ENCODE results near the gene SMYD1. TPM values are rescaled to one million over a fixed set of nuclear protein-coding genes. Genes with fewer than 3 reads are reported as not detected.

Gene SMYD1
- total RNA-seq, 4 donors from 2014 or later = 2.0 to 37.0 (median 13.2) TPM

DNA sequence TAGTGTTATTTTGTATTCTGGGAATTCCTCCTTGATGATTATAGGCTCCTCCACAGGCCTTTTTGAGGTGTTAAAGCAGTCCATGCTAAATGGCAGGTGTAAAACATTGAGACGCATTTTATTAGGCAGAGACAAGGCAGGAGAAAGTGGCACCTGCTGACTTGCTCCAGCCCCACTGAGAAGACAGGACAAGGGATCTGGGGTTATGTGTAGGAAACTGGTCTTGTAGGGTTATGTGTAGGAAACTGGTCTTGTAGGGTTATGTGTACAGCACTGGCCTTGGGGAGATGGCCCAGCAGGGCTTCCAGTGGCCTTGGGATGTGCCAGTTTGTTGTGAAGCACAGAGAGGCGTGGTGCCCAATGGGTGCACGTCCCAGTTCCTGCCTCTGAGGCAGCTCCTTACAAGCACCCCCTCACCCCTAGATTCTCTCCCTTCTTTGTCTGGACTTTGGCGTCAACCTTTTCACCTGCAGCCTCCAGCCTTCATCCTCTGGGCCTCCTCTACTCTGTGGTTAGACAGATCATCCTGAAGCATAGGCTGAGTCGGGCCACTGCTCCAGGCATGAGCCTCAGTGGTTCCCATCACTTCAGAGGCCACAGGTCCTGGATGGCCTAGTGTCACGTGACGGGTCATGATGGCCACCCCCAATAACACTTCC is 61.2 kb downstream of the SMYD1 start:
- 89 to 90% methylated on average over 4 to 5 of the region's 7 CpGs for WGBS, 2 donors (ENCODE audit: low coverage in 1 of 2)
- ATAC-seq = no peak
- no peaks in the 10 kb centered on the region for H3K36me3 ChIP-seq
- H3K4me1 ChIP-seq = no peaks in the 10 kb centered on the region
- no peak overlapping the region for H3K27ac ChIP-seq
- peaks cover 13% of the 10 kb centered on the region for H3K27me3 ChIP-seq
- TF ChIP-seq POLR2AphosphoS5 (IDR thresholded peaks at IDR 0.05) = no peak
- no peak for TF ChIP-seq EP300 (IDR thresholded peaks at IDR 0.05)
- TF ChIP-seq, protein P1, sequence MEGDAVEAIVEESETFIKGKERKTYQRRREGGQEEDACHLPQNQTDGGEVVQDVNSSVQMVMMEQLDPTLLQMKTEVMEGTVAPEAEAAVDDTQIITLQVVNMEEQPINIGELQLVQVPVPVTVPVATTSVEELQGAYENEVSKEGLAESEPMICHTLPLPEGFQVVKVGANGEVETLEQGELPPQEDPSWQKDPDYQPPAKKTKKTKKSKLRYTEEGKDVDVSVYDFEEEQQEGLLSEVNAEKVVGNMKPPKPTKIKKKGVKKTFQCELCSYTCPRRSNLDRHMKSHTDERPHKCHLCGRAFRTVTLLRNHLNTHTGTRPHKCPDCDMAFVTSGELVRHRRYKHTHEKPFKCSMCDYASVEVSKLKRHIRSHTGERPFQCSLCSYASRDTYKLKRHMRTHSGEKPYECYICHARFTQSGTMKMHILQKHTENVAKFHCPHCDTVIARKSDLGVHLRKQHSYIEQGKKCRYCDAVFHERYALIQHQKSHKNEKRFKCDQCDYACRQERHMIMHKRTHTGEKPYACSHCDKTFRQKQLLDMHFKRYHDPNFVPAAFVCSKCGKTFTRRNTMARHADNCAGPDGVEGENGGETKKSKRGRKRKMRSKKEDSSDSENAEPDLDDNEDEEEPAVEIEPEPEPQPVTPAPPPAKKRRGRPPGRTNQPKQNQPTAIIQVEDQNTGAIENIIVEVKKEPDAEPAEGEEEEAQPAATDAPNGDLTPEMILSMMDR (IDR thresholded peaks at IDR 0.05) = no peak
- no peak for TF ChIP-seq POLR2A (IDR thresholded peaks at IDR 0.05)
- no peaks in the 10 kb centered on the region for H3K9me3 ChIP-seq
- H3K4me3 ChIP-seq = no peak overlapping the region

DNA sequence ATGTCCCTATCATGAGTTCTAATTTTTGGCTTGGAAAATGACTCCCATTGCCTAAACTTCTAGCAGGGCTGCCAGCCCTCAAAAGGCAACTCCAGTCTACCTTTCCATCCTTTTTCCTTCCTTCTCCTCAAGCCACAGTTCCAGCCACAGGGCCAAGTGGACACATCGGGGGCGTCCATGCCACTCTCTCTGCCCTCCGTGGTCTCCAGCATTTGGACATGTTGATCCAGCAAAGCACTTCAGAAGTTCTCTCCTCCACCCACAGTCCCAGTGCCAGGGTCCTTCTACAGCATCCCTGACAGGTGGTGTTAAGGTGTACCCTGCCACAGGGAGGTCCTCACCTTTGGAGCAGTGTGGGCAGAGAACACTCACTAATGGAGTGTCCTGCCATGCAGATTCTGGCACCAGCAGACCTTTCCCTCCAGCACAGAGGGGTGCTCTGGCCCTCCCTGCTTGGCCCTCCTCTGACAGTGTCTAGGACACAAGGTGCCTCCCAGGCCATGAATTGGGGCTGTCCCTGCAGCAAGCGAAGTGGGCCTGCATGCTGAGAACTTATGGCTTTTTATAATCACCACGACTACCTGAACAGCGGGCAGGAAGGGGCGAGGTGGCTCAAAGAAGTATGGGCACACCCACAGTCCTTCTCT is 61.8 kb downstream of the SMYD1 start:
- Histone ChIP-seq H3K4me3 (no peak overlapping the region), H3K9me3 (no peaks in the 10 kb centered on the region), H3K36me3 (no peaks in the 10 kb centered on the region), H3K27ac (no peak overlapping the region), H3K4me1 (no peaks in the 10 kb centered on the region), H3K27me3 (peaks cover 7% of the 10 kb centered on the region)
- ATAC-seq = no peak
- TF ChIP-seq EP300 (IDR thresholded peaks at IDR 0.05) = no peak
- TF ChIP-seq POLR2A (IDR thresholded peaks at IDR 0.05) = no peak
- TF ChIP-seq, protein P1 (IDR thresholded peaks at IDR 0.05) = no peak
- TF ChIP-seq POLR2AphosphoS5 (IDR thresholded peaks at IDR 0.05) = no peak
- WGBS, 2 donors (ENCODE audit: low coverage in 1 of 2) = 95 to 100% methylated on average over 2 to 7 of the region's 7 CpGs

DNA sequence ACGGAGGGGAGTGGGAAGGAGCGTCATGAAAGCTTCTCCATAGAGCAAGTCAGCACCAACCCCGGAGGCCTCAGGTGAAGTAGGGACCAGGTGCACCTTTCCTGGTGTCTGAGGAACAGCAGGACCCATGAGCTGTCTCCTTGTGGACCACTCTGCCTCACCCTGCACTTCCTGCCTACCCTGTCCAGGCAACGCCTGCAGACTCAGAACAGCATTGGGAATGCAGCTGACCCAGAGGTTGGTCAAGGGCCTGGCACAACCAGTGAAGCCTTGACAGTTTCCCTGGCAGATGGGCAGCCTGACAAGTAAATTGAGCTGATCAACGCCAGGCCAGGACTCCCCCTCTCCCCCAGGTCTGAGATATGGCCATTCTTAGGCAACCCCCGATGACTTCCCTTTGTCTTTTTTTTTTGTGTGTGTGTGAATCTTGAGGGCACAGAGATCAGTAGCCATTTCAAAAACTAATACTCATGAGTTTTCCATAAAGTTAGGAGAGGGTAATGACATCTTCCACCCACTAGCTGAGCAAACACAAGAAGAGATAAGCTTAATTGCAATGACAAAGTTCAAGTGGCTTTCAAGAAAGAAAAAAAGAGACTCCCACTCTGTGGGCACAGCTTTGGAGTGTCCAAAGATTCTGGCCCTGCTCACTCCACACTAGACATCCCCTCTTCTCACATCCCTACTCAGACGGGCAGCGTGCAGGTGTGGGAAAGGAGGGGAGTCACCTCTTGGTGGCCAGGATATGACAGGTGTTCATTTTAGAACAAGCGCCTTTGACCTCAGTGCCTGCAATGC is 63.8 kb downstream of the SMYD1 start:
- Histone ChIP-seq H3K36me3 (no peaks in the 10 kb centered on the region), H3K27me3 (no peaks in the 10 kb centered on the region), H3K9me3 (no peaks in the 10 kb centered on the region), H3K4me3 (no peak overlapping the region), H3K4me1 (no peaks in the 10 kb centered on the region), H3K27ac (no peak overlapping the region)
- no peak for TF ChIP-seq POLR2AphosphoS5 (IDR thresholded peaks at IDR 0.05)
- TF ChIP-seq POLR2A (IDR thresholded peaks at IDR 0.05) = no peak
- TF ChIP-seq, protein P1 (IDR thresholded peaks at IDR 0.05) = no peak
- TF ChIP-seq EP300 (IDR thresholded peaks at IDR 0.05) = no peak
- 86 to 87% methylated on average over 3 to 4 of the region's 9 CpGs for WGBS, 2 donors (ENCODE audit: low coverage in 1 of 2)
- ATAC-seq = no peak

DNA sequence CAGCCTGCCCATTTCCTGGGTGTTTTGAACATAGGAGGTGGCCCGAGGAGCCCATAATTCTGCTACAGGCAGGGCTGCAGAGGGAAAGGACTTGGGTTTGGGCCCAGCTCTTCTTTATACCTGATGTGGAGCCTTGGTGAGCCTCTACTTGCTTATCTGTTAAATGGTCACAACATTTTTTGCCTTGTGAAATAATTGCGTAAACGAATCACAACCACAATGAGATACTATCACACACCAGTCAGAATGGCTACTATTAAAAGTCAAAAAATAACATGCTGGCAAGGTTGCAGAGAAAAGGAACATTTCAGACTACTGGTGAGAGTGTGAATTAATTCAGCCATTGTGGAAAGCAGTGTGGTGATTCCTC is 64.4 kb downstream of the SMYD1 start:
- 84 to 90% methylated on average over 2 of the region's 3 CpGs for WGBS, 2 donors (ENCODE audit: low coverage in 1 of 2)

More for the DNA sequence above, 64.4 kb downstream of the SMYD1 start:
- TF ChIP-seq POLR2AphosphoS5 (IDR thresholded peaks at IDR 0.05) = no peak
- TF ChIP-seq POLR2A (IDR thresholded peaks at IDR 0.05) = no peak
- TF ChIP-seq EP300 (IDR thresholded peaks at IDR 0.05) = no peak
- TF ChIP-seq, protein P1 (IDR thresholded peaks at IDR 0.05) = no peak
- ATAC-seq = no peak
- Histone ChIP-seq H3K36me3 (no peaks in the 10 kb centered on the region), H3K27ac (no peak overlapping the region), H3K4me3 (no peak overlapping the region), H3K27me3 (no peaks in the 10 kb centered on the region), H3K4me1 (no peaks in the 10 kb centered on the region), H3K9me3 (no peaks in the 10 kb centered on the region)
